Fibroblast of skin of left biceps (primary cell): ENCODE data around the gene RNFT2.
"Not testable (repeated sequence)": the region's sequence is repeated elsewhere in the genome, so short reads cannot be mapped to it uniquely, and the experiment has no call there.

ENCODE experiments used
- DNase-seq, 2 experiments: peaks; one replicate each; pipeline ENCODE4 v3.0.0-alpha.2; 2013; ENCODE audit warnings: low read depth in 2 of 2

The RNFT2 gene

GRCh38 chr12:116792403-116792802, 54.3 kb downstream of the RNFT2 start:
- no peak for DNase-seq

DNA sequence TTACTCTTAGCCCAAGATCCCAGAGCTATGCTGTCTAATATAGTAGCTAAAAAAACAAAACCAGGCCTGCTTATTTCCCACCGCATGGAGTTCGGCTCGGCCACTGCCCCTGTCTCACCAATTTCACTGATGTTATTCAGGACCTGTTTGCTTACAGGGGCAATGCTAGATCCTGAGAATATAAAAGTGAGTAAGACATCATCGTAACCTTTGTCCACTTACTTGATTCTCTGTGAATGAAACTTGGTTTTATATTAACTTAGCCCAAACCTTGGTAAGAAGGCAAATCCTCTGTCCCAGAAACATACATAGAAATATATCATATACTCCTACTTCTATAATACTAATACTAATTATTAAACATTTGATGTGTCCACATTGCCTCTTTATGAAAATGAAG, 56.6 kb downstream of the RNFT2 start:
- DNase-seq = no peak

DNA sequence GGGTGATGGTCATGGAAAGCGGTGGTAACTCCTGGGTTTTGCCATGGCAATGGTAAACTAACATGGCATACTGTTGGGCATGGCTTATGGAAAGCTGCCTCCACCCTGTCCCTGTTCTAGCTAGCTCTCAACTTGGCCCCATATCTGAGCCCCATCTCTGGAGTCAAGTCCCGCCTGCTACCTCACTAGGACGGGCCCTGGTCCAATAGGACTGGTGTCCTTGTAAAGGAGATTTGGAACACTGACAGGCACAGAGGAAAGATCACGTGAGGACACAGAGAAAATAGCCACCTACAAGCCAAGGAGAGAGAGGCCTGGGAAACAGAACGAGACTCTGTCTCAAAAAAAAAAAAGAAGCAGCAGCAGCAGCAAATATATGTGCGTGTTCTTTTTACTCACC, 59.8 kb downstream of the RNFT2 start:
- no peak for DNase-seq

DNA sequence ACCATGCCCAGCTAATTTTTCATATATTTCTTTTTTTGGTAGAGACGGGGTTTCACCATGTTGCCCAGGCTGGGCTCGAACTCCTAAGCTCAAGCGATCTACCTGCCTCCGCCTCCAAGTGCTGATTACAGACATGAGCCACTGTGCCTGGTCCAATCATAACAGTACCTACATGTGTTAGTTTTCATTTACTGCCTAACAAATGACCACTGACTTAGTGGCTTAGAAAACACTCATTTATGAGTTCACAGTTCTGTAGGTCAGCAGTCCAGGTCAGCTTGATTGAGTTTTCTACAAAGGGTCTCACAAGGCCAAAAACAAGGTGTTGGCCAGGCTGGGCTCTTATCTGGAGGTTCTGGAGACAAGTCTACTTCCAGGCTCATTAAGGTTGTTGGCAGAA, 60.6 kb downstream of the RNFT2 start:
- DNase-seq = no peak

- no peak for DNase-seq
Measured at GRCh38 chr12:116799955-116800354, 61.8 kb downstream of the RNFT2 start.

DNA sequence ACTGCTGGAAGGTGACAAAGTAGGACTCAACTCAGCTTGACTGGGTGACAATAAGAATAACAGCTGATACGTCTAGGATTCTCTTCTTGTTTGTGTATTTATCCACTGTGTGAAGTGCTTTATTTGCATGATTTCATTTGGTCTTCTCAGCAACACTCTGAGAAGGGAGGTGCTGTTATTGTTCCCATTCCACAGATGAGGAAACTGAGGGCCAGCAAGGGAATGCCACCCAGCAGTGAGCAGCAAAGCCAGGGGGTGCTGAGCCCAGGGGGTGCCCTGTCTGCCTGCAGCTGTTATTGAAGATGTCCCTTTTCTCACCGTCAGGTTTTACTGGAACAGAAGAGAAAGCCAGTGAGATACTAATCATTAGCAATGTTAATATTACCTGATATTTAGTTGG, 62.8 kb downstream of the RNFT2 start:
- DNase-seq = no peak

- no peak for DNase-seq
Measured at GRCh38 chr12:116802018-116802417, 63.9 kb downstream of the RNFT2 start.

- no peak for DNase-seq
Measured at GRCh38 chr12:116803013-116803736, 65.1 kb downstream of the RNFT2 start.

GRCh38 chr12:116804051-116804450, 65.9 kb downstream of the RNFT2 start:
- DNase-seq = no peak

DNA sequence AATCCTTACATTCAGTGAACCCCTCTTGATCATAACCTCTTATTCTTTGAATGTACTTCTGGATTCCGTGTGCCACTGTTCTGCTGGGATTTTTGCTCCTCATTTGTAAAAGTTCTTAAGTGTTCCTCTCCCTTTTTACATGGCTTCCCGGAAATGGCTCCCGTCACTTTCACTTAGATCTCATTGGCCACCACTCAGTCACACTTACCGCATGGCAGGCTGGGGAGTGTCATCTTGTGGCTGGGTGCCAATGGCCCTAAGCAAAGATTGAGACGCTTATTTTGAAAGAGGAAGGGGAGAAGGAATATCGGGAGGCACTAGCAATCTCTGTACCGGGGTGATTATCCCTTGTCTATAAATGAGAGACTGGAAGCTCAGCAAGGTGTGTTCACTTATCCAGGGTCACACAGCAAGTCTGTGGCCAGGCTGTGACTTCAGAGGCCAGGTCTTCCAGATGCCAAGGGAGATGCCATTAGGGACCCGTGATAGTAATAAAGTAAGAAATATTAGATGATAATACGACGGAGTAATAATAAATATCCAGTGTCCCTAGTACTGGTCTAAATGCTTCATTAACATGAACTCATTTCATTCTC, 68.8 kb downstream of the RNFT2 start:
- no peak for DNase-seq

GRCh38 chr12:116807546-116807945, 69.4 kb downstream of the RNFT2 start:
- DNase-seq = no peak

DNA sequence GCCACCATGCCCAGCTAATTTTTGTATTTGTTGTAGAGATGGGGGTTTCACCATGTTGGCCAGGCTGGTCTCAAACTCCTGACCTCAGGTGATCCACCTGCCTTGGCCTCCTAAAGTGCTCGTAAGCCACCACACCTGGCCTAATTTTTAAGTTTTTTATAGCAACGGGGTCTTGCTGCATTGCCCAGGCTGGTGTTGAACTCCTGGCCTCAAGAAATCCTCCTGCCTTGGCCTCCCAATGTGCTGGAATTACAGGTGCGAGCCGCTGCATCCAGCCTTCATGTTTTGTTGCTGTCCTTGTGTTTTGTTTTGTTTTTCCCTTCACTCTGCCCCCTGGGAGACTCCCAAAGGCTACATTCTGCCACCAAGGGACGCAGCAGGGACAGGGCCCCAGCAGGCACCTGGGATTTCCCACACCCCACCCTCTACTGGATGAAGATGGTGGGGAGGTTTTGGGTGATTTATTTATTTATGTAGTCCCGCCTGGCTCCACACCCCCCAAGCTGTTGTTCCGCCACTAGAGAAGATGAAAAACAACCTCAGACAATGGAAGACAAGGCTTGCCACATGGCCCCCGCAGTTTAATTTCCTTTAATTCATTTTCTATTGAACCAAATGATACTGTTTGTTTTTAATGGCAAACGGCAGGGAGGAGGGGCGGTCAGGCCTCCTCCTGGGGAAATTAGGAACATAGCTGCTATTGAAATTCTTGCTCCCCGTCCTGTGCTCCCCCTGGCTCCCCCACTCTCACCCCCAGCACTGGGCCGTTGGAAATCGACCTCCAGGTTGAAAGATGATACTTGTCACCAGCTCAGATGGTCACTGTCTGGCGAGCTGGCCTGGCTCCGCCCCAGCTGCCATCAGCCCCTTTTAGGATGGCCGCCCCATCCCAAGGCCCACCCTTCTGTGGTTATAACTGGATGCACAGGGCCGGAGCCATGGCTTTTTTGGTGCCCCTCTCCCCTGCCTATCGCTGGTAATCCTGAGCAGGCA, 70.3 kb downstream of the RNFT2 start:
- no peak for DNase-seq

GRCh38 chr12:116812238-116812637, 74.1 kb downstream of the RNFT2 start:
- no peak for DNase-seq

- no peak for DNase-seq
Measured at GRCh38 chr12:116813271-116814041, 75.3 kb downstream of the RNFT2 start.

DNA sequence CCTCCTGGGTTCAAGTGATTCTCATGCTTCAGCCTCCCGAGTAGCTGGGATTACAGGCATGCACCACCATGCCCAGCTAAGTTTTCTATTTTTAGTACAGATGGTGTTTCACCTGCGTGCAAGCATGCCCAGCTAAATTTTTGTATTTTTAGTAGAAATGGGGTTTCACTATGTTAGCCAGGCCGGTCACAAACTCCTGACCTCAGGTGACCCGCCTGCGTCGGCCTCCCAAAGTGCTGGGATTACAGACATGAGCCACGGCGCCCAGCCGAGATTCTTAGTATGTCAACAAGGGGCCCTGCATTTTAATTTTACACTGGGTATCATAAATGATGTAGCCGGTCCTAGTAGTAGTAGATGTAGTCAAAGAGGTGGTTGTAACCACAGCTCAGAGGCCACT, 76.7 kb downstream of the RNFT2 start:
- not testable (repeated sequence) for DNase-seq

GRCh38 chr12:116818341-116818856, 80.3 kb downstream of the RNFT2 start:
- no peak for DNase-seq

DNA sequence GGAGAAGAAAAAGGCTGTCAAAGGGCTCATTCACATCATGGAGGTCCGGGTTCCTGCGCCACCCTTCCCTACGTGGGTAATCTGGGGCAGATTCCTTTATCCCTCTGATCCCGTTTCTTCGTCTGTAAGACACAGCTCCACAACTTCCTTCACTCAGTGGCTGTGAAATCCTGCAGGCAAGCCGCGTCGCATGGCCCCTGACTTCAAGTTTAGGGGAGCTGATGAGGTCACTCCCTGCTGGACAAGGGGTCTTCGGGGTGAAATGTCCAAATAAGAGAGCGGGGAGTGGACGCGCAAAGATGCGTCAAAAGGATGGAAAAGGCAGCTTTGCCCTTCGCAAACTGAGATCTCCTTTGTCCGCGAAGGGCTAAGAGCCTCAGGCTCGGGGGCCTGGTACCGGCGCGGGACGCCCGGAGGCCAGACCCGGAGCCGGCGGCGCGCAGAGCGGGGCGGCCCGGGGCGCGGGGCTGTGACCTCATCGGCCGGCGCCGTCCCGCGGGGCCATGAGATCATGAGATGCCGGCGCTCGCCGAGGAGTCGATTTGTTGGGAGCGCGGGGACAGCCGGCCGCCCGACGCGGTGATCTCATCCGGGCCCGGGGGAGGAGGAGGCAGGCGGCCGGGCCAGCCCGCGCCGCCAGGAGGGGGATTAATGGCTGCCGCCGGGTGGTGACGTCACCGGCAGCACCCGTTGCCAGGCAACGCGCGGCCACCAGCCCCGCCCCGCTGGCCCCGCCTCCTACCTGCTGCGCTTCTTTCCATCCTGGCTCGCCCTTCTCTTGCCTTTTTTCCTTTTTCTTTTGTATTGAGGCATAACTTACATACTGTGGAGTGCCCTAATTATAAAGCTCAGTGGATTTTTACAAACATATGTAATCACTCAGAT, 81.1 kb downstream of the RNFT2 start:
- peak; percentile 78 to 85 for DNase-seq

- no peak for DNase-seq
Measured at GRCh38 chr12:116820064-116820656, 82.0 kb downstream of the RNFT2 start.

- no peak for DNase-seq
Measured at GRCh38 chr12:116821291-116821690, 83.2 kb downstream of the RNFT2 start.

DNA sequence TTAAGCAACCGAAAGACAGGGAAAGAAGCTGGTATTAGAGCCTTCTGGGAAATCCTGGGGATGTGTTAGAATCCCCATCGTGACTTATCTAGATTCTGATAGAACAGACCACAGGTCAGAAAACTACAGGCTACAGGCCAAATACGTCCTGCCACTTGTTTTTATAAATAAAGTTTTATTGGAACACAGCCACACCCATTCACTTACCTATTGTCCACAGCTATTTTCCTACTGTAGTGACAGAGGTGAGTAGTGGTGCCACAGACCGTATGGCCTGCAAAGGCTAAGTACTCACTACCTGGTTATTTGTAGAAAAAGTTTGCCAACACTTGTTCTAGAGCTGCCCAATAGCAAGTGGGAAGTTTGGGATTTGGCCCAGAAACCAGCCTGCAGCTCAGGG, 89.3 kb downstream of the RNFT2 start:
- DNase-seq = no peak
